ENCODE data around the gene FSD1. TPM values are rescaled to one million over a fixed set of nuclear protein-coding genes. Genes with fewer than 3 reads are reported as not detected.

The FSD1 gene
- total RNA-seq, 1 donor from 2014 or later = 2.2 TPM

DNA sequence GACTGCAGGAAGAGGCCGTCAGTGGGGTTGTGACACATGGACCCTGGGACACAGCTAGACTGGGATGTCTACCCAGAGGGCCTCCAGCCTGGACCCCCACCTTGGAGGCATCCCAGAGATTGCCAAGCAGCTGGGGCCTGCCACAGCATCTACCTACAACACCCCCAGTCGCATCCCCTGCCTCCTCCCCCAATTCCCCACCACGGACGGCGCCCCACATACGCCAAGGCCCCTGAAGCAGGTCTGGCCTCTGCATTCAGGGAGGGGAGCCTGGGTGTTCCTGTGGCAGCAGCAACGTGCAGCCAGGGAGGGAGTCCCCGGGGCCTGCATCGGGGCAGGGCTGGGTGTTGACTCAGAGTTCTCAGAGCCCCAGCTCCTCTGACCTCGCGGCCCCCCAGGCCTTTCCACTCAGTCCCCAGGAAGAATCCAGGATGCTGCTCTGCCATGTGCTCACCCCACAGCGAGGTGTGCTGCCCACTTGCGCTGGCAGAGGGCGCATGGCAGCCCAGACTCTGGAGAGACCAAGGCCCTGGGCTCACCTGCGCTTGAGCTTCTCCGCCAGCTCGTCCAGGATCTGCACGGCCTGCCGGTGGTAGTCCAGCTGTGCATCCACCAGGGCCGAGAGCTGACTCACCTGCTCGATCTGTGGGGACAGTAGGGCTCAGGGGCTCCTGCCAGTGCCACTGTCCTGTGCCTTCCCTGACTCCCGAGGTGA lies 58.6 kb downstream of the FSD1 start:
- DNase-seq (ENCODE audit: low read depth in 2 of 2) = no peak

DNA sequence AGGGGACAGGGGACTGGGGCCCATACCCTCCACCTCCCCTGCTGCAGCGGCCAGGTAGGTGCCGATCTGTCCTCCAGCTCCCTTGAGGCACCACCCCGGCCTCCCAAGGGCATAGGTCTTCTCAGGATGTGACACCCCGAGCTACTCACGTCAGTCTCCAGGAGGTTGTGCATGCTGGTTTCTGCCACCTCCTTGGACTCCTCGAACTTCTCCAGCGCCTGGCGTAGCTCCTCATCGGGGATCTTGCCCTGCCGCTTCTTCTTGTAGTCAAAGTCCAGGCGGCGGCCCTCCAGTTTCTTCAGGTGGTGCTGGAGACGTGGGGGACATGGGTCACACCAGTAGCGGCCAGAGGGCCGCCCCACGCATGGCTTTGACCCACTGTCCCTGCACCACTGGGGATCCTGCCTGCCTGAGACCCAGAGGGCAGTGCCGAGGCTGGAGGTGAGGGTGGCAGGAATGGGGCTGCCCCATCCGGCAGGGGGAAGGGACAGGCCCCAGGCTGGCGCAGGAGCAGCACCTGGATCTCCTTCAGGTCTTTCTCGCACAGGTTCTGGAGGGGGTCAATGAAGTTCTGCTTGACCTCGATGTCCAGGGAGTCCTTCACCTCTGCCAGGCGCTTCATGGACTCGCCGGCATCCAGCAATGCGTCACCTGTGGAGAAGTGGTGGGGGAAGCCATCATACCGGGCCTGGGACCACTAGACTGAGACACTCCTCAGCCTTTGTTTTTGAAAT lies 59.3 kb downstream of the FSD1 start:
- no peak for DNase-seq (ENCODE audit: low read depth in 2 of 2)

DNA sequence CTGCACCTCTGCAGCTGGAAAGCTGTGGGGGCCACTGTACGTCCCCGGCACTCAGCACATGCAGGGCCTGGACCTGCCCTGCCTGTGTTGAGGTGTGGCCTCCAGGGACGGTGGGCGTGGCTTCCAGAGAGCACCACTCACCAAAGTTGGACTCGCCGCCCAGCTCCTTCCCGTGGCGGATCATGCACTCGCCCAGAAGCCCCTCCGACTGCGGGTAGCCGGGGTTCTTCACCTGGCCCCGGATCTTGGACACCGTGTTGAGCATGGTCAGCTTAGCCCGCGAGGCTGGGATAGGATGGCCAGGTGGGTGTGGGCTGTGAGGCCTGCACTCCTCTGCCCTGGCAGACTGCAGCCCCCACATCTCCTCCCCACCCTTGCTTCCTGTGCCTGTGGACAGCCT lies 60.9 kb downstream of the FSD1 start:
- no peak for DNase-seq (ENCODE audit: low read depth in 2 of 2)

DNA sequence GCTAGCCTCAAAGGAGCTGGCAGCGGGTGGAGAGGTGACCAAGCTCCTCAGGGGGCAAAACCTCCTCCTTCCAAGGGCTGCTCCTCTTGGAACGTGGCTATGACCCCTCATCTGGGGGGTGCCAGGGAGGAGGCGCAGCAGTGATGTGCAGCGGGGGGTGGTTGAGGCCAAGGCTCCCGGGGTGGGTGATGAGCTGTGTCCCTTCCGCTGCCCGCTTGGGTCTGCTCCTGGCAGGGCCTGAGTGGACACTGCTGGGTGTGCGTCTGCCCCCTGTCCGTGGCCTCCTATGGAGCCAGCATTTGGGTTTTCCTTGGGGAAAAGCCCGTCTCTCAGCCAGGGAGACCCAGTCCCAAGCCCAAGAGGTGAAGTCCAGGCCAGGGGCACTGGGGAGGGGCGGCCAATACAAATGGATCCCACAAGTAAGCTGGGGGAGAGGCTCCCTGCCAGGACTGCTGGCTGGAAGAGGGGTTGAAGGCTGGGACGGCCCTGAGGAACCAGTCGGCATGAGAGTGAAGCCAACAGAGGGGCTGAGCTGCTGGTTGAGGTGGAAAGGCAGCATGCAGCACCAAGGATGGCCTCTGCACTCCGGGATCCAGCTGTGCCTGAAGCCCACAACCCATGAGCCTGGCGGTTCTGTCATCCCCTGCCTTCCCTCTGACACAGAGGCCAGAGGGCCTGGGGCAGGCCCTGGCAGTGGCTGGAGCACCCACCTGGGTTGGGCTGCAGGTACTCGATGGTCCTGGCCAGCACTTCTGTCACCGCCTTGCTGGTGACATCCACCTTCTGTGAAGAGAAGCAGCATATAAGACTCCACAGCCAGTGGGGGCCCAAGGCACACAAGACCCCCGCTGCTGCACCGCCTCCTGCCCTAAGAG lies 61.6 kb downstream of the FSD1 start:
- no peak for DNase-seq (ENCODE audit: low read depth in 2 of 2)

DNA sequence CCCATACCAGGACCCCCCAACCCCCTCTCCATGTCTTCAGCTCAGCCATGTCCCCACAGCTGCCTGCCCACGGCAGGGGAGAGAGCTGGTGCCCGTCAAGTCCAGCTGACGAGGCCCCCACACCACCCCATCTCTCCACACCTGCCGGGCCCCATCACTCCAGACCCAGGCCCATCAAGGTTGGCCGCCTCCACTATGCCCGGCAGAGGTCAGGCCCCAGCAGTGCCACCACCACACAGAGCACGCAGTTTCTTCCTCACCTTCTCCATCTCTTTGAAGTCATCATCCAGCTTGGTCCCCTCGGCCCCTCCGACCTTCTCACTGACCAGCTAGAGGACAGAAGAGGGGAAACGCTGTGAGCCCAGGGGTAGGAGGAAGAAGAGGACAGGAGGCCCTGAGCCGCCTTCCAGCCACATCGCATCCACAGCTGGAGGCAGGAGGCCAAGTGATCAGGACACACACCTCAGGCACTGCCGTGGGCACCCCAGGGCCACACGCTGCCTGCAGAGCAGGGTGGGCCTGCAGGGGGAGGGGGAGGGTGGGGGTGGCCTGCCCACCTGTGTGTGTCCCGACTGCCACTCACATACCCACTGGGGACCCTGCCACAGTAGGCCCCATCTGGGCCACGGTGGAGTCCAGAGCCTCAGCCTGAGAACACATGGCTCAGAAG lies 62.4 kb downstream of the FSD1 start:
- no peak for DNase-seq (ENCODE audit: low read depth in 2 of 2)

DNA sequence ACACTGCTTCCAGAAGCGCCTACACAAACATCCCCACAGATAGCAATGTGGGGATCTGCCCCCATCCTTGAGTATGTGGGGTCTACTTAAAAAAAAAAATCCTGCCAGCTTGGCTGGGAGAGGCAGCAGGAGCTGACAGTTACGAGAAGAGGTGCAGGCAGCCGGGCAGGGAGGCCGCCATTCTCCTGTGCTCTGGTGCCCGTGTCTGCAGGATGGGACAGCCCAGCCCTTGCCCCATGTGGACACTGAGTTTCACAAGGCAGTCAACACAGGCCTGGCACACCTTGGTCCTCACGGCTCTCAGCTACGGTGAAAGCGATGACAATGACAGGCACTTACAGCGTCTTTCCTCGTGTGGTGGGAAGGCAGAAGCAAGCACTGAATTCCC lies 62.9 kb downstream of the FSD1 start:
- no peak for DNase-seq (ENCODE audit: low read depth in 2 of 2)

DNA sequence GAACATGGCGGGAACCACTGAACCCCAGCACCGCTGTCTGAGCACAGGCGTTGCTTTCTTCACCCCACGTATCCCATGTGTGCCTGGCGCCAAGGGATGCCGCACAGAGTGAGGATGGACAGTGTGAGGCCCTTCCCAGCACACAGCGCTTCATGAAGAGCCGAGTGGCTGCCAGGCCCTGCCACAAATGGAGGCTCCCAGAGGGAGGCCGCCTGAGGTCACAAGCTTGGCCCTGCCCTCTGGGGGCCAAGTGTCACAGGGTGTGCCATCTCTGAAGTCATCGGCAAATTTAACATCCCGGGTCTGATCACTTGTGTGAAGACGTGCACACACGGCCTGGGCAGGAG lies 63.4 kb downstream of the FSD1 start:
- no peak for DNase-seq (ENCODE audit: low read depth in 2 of 2)

DNA sequence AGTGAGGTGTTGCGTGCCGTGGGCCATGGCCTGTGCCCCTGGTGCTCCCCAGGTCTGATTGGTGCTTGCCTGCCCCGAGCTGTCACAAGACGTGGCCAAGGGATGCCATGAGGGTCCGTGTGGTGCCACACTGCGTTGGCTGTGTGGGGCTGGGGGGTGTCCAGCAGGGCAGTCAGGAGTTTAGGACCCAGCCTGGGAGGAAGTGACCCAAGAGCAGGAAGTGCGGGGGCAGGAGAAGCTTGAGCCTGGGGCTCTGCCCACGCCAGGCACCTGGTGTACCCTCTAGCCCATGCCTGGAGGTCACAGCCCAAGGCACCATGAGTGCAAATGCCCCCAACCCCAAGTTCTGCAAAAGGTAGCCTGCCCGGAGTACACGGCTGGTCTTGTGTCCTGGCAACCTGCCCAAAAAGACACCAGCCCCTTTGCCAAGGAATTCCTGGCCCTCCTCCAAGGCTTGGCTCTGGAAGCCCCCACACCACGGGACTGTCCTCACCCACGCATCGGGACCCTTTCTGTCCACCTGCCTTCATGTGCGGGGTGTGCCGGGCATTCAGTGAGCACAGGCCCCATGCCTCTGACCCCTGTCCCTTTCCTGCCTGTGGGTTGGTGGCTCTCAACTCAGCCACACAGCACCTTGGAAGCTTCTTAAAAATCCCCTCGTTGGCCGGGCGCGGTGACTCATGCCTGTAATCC lies 63.9 kb downstream of the FSD1 start:
- DNase-seq (ENCODE audit: low read depth in 2 of 2) = peak; percentile 29 to 69

DNA sequence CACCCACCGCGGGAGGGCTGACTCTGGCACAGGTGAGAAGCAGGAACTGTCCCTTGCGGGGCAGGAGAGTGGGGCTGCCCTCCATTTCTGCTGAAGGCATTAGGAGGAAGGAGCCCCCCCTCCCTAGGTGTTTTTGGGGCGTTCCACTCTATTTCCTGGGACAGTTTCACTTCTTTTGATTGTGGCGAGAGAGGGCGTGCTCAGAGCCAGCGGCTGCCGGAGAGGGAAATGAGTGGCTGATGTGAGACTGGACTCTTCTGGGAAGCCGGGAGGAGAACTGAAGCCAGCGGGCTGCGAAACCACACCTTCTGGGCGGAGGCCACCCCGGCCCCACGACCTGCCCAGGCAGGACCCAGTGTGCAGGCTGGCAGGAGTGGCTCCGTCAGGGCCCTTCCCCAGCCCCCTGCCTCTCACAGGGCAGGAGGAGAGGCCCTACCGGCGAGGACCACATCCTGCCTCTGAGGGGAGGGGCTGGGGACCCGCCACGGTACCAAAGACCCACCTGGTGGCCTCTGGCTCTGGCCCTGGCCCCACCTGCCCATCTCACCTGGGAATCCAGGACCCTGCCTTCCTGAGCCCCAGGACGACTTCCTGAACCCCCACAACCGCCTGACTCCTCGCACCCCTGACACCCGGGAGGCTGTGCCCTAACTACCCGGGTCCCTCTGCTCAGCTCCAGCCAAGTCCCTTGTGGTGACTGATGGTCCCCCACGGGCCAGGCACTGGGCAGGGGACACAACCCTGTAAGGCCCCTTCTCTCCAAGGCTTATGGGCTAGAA lies 64.9 kb downstream of the FSD1 start:
- DNase-seq (ENCODE audit: low read depth in 2 of 2) = peak; percentile 47 to 73

DNA sequence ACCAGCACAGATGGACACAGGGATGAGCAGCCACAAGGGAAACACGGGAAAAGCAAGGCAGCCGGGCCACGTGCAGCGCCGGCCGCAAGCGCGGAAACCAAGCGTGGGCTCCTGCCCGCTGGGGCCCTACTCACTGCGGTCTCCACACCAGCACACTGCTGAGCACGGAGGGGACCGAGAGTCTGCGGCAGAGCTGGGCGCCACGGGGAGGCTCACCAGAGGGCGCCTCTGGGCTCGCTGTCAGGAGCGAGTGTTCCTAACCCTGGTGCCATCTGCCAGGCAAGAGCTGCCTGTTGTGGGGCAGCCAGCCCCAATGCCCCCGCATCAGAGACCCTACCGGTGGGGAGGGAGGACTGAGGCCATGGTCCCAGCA lies 65.5 kb downstream of the FSD1 start:
- DNase-seq (ENCODE audit: low read depth in 2 of 2) = peak; percentile 70 to 85

DNA sequence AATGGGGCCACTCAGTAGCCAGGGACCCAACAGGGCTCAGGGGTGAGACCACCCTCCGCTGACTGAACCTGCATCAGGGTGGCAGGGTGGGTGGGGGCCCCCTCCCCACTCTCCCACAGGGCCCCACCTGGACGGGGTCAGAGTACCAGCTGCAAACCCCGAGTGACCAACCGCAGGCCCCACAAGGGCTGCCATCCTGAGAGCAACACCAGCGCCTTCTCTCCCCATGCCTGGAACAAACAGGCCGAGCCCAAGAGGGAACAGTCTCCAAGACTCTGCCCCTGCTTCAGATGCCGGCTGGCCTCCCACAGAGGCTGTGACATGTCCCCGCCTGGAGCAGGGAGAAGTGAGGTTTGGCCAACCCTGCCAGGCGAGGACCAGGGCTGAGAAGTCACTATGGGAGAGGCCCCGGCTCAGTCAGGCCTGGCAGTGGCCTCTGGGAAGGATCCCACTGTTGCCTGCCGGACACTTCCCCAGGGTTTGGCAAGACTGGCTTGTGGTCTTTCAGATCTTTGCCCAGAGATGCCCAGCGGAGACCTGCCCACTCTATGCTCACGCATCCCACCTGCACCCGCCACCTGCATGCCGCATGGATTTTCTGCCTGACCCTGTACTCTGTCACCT lies 66.1 kb downstream of the FSD1 start:
- no peak for DNase-seq (ENCODE audit: low read depth in 2 of 2)

DNA sequence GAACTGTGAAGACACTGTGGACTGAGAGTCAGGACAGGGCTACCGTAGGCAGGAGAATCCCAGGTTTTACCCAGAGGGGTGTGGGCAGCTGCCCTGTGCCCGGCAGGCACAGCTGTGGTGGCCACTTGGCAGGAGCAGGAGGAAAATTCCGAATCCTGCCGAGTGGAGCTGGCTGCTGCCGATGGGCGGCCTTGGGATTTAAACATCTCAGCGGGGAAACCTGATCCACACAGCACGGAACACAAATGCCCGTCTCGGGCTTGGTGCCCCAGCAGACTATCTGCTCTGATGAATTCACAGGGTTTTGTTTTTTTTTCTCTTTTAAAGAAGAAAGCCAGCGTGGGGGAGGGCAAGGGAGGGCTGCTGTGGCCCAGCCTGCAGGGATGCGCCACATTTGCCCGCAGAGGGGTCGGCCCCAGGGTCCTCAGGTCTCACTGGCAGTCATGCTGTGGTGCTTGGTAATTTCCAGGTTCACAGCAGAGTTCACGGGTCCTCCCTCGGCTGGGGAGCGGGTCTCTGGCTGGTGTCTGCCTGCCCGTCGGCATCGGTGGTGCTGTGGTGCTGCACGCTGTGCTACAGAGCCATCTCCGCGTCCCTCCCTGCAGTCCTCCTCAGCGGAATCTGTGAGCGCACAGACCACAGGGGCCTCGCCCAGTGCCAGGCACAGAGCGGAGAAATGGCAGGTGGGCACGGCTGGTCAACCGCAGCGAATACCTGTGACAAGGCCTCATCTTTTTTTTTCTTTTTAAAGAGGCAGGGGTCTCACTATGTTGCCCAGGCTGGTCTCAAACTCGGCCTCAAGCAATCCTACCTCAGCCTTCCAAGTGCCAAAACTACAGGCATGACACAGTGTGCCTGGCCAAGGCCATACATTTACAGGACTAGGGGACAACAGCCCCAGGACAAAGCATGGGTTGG lies 67.1 kb downstream of the FSD1 start:
- DNase-seq (ENCODE audit: low read depth in 2 of 2) = no peak

DNA sequence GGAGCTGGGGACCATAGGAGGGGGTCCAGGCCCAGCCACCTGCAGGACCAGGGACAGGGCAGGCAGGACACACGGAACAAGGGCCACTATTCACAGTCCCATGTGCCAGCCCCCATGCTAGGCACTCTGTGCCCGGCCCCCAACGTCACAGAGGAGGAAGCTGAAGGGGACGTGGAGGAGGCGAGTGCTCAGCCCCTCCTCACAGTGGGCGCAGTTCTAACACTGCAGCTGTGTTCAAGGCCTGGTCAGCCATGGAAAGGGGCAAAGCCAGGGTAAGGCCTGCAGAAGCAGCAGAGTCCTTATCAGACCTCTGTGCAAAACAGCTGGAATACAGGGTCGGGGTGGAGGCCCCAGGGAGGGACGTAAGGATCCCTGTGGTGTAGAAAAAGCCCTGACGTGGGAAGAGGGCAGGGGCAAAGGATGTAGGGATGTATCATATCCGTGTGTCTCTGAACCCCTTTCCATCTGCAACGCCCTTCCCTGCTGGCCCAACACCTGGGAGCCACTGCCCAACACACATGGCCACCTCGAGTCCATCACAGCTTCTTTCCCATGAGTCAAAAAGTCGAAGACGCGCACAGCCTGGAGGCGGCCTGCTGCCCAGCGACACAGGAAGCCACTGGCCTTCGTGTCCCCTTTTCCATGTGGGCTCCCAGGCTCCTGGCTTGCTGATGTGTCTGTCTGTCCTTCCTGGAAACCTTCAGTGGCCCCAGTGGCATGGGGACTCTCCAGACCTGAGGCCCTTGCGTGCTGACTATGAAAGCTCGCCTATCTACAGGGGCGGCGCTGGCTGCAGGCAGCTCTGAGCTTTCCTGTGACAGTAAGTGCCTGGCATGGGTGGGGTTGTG lies 68.0 kb downstream of the FSD1 start:
- no peak for DNase-seq (ENCODE audit: low read depth in 2 of 2)

DNA sequence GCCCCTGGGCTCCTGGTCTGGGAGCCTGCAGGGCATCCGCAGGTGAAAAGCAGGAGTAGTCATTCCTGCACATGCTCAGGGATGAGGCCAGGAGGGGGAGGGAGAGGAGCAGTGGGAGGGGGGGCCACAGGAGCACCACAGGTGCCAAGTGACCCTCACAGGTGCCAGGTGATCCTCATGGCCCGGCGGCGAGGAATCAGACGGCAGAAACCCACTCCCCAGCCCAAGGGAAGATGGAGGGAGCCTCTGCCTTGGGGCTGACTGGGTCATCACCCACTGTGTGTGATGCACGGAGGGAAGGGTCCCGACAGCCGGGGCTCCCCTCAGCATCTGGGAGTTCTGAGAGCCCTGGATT lies 68.6 kb downstream of the FSD1 start:
- DNase-seq (ENCODE audit: low read depth in 2 of 2) = no peak

Data from lung microvascular endothelial cell (primary cell).